ENCODE data around the gene SAP30L.

SAP30L gene

DNA sequence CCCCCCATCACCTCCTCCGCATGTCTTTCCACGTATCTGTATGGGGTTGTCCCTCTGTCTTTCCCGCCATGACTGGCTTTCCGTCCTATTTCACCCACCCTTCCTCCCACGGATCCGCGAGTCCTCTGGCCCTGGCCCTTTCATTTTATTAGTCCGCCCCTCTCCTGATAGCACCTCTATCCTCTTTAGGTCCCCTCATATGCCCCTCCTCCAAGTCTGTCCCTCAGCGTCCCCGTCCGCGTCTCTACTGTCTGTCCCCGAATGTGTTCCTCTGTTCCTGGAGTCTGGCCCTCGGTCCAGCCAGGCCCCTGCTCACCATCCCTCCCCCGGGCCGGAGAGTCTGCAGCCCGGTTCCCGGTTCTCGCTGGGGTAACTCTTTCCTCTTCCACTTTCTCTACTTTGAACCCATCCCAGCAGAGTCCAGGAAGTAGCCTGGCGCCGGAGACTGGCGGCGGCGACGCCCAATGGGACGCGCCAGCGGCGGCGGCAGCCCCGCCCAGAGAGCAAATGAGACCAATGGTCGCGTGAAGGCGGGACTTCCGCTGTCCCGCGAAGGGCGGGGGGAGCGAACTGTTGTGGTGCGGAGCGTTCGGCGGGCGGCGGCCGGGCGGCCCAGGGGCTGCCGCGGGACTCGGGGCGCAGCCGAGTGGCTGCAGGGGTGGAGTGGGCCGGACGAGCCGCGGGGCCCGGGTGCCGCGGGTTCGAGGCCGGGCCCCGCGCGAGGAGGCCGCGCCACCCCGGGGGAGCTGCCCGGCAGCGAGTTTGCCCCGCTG lies at the start of gene SAP30L:
TSS of gene SAP30L (plus strand) at position 576 of the 773 bp plus-strand sequence. CDS start 608 bp downstream, outside the sequence.
- FAIRE-seq (peak; percentile 9), DNase-seq (ENCODE audit: low spot score) (peak; percentile 99)

- FAIRE-seq (no peak), DNase-seq (ENCODE audit: low spot score) (no peak)
Observed at GRCh38 chr5:154396128-154396527, 49.7 kb upstream of the SAP30L start.

- no peak for DNase-seq (ENCODE audit: low spot score)
- FAIRE-seq, result no peak
Observed at GRCh38 chr5:154397652-154398406, 48.0 kb upstream of the SAP30L start.

DNA sequence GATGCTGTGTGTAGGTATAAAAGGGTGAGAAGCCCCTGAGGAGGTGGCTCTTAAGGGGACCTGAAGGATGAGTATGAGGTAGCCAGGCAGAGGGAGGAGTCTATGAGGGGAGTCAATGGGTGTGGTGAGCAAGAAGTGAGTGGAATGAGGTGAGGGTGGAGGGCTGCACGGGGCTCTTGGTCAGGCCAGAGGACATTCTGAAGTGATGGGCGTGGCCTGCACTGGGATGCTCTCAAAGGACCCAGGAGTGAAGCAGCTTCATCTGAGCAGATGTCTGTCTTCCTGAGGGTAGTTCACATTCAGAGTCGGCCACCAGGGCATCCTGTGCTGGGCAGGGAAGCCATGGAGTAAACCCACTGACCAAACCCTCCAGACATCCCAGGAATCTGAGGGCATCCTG lies 45.1 kb upstream of the SAP30L start:
- FAIRE-seq (no peak), DNase-seq (ENCODE audit: low spot score) (no peak)

DNA sequence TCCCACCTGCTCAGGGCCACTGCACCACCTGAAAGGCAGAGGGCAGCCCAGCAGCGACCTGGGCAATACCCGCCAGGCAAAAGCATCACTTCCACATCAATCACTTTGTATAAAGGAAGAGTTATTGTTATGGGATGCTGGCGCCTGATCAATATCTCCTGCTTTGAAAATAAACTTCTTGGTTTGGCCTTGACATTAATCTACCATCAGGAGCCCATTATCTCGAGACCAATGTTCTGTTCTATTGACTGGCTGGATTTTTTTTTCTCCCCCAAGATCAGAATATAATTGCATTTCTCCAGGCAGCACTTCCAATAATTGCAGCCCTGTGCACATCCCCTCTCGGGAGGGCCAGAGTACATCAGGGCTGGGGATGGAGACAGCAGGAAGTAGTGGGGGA lies 44.4 kb upstream of the SAP30L start:
- FAIRE-seq (no peak), DNase-seq (ENCODE audit: low spot score) (no peak)

GRCh38 chr5:154401931-154402330 lies 43.9 kb upstream of the SAP30L start:
- no peak for DNase-seq (ENCODE audit: low spot score)
- no peak for FAIRE-seq

DNA sequence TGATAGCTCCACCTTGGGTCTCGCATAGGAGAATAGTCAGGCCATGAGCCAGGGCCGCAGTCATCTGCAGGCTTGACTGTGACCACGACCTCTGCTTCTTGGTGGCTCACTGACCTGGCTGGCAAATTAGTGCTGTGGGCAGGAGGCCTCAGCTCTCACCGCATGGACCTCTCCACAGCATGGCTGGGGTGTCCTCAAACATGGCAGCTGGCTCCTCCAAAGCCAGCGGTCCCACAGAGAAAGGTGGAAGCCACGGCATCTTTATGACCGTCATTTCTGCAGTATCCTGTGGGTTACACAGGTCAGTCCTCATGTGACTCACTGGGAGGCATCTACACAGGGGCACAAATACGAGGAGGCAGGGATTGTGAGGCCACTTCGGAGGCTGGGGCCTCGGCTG lies 43.2 kb upstream of the SAP30L start:
- DNase-seq (ENCODE audit: low spot score), result no peak
- no peak for FAIRE-seq

GRCh38 chr5:154403234-154403633 lies 42.6 kb upstream of the SAP30L start:
- FAIRE-seq (no peak), DNase-seq (ENCODE audit: low spot score) (no peak)

DNA sequence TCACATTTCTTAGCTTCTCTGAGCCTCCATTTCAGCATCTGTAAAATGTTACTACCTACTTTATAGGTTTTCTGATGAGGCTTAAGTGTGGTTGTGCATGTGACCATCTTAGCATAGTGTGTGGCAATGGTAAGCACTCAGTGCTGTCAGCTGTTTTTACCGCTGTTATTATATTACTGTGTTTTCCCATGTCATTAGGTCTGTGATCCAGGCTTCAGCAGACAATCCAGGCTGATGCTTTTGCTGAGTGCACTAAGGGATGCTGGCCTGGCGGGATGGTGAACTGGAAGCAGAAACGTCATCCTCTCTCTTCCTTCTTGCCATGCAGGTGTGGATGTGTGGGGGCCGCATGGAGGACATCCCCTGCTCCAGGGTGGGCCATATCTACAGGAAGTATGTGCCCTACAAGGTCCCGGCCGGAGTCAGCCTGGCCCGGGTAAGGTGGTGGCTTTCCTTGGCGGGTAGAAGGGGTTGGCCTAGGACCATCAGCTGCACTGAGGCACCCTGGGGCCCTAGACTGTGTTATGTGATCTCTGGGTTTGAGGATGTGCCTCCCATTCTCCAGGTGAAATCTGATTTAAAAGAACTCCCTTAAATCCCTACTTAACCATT lies 41.9 kb upstream of the SAP30L start:
- no peak for FAIRE-seq
- no peak for DNase-seq (ENCODE audit: low spot score)

DNA sequence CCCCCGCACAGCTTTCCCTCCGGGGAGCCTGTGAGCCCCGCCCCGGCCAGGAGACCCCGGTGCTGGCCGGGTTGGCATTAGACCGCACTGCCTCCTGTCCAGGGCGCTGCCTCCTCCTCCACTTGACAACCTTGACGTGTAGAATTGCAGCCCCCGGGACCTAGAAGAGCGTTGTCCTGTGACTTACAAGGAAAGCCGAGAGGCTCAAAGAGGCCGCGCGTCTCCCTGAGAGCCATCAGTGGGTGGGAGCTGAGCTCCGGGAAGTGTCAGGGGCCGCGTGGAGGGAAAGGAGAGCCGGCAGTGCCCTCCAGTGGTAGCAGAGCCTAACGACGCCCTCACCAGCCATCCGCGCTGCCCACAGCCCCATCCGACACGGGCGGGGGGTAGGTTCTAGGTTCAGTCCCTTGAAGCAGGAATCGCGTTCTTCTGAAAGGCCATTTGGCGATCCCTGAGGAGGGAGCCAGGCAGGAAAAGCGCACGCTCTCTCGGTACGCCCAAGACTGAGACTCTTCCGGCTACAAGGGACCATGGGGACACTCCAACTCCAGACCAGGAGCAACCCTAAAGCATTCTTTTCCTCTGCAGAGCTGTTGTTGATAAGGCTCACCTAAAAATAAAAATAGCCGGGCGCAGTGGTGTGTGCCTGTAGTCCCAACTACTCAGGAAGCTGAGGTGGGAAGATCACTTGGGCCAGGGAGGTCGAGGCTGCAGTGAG lies 40.6 kb upstream of the SAP30L start:
- DNase-seq (ENCODE audit: low spot score), result peak; percentile 90
- FAIRE-seq, result no peak

- FAIRE-seq (no peak), DNase-seq (ENCODE audit: low spot score) (peak; percentile 75)
Observed at GRCh38 chr5:154406231-154406630, 39.6 kb upstream of the SAP30L start.

DNA sequence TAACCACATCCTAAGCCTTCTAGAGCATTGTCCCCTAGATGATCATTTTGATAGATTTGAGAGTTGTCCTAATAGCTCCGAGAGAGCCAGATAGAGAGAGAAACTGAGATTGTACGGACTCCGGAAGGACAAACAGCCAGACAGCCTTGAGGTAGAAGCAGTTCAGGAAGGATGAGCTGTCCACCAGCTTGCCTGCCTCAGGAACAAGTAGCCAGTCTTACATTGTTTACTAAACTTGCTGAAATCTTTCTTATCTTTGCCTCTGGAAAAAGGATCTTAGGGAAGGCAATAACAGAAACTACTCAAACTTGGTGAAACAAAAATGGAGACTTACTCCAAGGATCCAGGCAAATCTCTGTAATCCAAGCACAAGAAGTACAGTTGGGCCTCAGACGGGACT lies 39.0 kb upstream of the SAP30L start:
- no peak for DNase-seq (ENCODE audit: low spot score)
- FAIRE-seq, result no peak

- FAIRE-seq, result no peak
- no peak for DNase-seq (ENCODE audit: low spot score)
Observed at GRCh38 chr5:154408811-154409210, 37.0 kb upstream of the SAP30L start.

DNA sequence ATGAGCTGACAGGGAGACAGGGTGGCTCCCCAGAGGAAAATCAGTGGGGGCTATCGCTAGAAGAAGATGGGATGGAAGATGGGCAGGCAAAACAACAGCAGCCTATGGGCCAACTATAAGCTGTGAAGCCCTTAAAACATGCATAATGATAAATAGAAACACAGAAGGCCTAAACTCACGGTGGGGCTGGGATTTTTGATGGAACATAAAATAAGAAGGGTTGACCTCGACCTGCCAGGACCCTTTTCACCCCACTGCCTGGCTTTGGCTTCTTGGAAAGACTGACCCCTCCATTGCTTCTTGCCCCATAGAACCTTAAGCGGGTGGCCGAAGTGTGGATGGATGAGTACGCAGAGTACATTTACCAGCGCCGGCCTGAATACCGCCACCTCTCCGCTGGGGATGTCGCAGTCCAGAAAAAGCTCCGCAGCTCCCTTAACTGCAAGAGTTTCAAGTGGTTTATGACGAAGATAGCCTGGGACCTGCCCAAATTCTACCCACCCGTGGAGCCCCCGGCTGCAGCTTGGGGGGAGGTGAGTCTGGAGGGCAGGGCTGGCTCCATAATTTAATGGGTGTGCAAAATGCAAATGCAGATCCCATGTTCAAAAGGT lies 36.5 kb upstream of the SAP30L start:
- FAIRE-seq (no peak), DNase-seq (ENCODE audit: low spot score) (no peak)

DNA sequence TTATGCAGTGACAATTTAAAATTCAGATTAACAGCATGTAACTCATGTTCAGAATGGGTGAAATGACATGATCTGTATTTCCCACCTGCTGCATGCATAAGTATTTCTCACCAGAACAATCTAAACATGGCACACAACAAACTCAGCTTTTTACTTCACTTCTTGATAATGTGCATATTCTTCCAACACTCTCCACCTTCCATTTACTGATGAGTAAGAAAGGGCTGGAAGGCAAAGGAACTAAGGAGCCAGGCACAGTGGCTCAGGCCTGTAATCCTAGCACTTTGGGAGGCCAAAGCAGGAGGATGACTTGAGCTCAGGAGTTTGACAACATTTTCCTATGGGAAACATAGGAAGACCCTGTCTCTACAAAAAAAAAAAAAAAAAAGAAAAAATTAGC lies 35.8 kb upstream of the SAP30L start:
- DNase-seq (ENCODE audit: low spot score), result no peak
- no peak for FAIRE-seq

- no peak for FAIRE-seq
- DNase-seq (ENCODE audit: low spot score), result no peak
Observed at GRCh38 chr5:154410786-154411185, 35.0 kb upstream of the SAP30L start.

- DNase-seq (ENCODE audit: low spot score) (no peak), FAIRE-seq (no peak)
Observed at GRCh38 chr5:154411338-154411737, 34.5 kb upstream of the SAP30L start.

DNA sequence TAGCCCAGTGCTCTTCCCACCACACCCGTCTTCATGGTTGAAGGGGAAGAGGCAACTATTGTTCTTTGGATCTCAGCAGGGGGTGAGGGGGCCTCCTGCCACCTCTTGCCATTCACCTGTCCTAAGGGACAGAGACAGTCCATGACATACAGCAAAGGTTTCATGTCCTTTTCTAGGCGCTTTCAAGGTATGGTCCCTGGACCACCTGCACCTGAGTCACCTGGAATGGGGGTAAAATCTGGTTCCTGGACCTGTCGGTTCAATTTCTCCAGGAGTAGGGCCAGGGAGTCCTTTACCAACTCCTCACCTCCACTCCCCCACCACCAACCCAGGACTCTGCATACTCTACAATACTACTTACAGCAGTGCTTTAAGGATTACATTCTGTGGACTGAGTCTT lies 33.5 kb upstream of the SAP30L start:
- DNase-seq (ENCODE audit: low spot score) (no peak), FAIRE-seq (no peak)

DNA sequence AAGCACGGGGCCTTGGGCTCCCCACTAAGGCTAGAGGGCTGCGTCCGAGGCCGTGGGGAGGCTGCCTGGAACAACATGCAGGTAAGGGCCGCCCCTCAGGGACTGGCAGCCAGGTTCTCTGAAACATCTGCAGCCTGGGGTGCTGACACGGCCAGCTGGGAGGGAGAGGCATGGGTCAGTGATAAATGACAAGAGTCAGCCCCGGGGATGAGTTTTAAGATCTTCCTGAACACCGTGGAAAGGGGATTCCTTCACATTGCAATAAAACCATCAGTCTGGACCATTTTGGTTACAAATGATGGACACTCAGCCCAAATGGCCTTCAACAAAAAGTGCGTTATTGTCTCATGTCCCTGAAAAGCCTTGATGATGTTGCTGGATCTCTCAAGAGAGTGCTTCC lies 32.9 kb upstream of the SAP30L start:
- DNase-seq (ENCODE audit: low spot score) (no peak), FAIRE-seq (no peak)

DNA sequence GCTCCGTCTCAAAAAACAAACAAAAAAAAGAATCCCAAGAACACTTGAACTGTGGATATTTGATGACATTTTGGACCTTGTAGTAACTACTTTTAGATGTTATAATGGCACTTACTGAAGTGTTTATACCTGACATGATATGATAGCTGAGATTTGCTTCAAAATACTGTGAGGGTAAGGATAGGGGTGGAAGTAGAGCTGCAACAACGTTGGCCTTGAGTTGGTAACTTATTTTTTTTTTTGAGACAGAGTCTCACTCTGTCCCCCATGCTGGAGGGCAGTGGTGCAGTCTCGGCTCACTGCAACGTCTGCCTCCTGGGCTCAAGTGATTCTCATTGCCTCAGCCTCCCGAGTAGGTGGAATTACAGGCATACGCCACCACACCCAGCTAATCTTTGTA lies 30.7 kb upstream of the SAP30L start:
- no peak for DNase-seq (ENCODE audit: low spot score)

GRCh38 chr5:154418344-154418820 lies 27.4 kb upstream of the SAP30L start:
- FAIRE-seq, result no peak

More for the DNA sequence above, 30.7 kb upstream of the SAP30L start:
- no peak for FAIRE-seq

More at GRCh38 chr5:154418344-154418820, 27.4 kb upstream of the SAP30L start:
- DNase-seq (ENCODE audit: low spot score), result no peak

Data from urothelium cell line (cell line).